Measurements from ENCODE around the gene UIMC1. TPM values are rescaled to one million over a fixed set of nuclear protein-coding genes. Genes with fewer than 3 reads are reported as not detected.

Gene UIMC1
- total RNA-seq, 1 experiment from 2014 or later, result 38.3 TPM

DNA sequence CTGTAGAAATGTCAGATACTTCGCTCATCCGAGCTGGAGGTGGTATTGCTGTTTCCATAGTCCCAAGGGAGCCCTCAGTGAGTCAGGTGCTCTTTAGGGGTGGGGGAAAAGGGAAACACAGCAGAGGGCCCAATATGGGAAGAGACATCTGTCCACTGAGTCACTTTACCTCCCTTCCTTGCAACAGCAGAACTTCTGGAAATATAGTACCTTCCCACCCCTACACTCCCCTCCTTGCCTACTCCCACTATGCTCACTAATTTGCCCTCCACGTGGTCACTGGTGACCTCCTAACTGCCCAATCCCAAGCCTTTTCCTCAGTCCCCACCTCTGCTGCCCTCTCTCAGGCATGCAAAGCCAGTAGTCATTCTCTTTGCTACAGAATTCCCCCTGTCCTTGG lies 109.3 kb downstream of the UIMC1 start:
- no peaks in the 10 kb centered on the region for H3K9me3 ChIP-seq (replicated peaks)
- no peak overlapping the region for H3K27ac ChIP-seq
- no peak for DNase-seq
- H3K4me1 ChIP-seq, result peaks cover 3% of the 10 kb centered on the region; the same call in 1 of the 2 replicates
- no peak overlapping the region for H3K4me3 ChIP-seq
- H3K27me3 ChIP-seq, result no peaks in the 10 kb centered on the region
- peaks cover 4% of the 10 kb centered on the region; the same call in 1 of the 2 replicates for H3K36me3 ChIP-seq

DNA sequence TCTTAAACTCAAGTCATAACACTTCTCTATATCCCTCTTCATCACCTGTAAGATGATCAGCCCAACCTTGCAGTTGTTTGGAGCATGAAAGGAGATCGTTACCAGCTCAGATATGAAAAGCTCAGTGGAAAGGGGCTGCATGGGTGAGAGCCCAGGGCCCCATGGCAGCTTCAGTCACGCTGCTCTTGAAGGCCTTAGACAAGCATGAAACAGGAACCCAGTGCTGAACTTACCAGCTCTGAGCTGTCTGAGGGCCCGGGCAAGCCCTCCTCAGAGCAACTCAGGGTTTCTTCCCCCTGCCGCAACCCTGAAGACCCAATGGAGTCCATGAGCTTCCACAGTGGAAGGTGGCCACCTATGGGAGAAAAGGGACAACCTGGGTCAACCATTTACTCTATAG lies 110.7 kb downstream of the UIMC1 start:
- Histone ChIP-seq H3K4me3 (no peak overlapping the region), H3K27me3 (no peaks in the 10 kb centered on the region), H3K9me3 (replicated peaks) (no peaks in the 10 kb centered on the region), H3K27ac (no peak overlapping the region), H3K4me1 (peaks cover 2% of the 10 kb centered on the region; the same call in 1 of the 2 replicates), H3K36me3 (0 out of 2 replicates have a peak, but pooled peaks cover 2% of the 10 kb centered on the region)
- DNase-seq, result no peak

DNA sequence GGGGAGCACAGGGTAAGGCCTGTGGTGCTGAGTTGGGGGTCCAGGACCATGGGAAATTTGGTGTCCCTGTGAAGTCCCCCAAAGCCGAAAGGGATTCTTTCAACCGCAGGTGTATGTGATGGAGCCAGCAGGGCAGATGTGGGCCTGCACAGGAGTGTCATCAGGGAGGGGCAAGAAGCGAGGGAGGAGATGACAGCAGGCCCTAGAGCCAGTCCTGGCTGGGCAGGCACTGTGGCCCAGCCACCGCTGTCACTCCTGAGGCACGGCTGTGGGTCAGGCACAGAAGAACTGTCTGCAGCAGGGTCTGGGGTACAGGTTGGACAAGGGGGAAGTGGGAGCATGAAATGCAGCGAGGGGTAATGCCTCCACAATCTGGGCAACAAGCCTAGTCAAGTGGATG lies 112.3 kb downstream of the UIMC1 start:
- H3K9me3 ChIP-seq (replicated peaks), result no peaks in the 10 kb centered on the region
- H3K4me3 ChIP-seq, result no peak overlapping the region
- no peak for DNase-seq
- H3K27ac ChIP-seq, result no peak overlapping the region
- no peaks in the 10 kb centered on the region for H3K27me3 ChIP-seq
- H3K36me3 ChIP-seq, result no peaks in the 10 kb centered on the region
- no peaks in the 10 kb centered on the region for H3K4me1 ChIP-seq

DNA sequence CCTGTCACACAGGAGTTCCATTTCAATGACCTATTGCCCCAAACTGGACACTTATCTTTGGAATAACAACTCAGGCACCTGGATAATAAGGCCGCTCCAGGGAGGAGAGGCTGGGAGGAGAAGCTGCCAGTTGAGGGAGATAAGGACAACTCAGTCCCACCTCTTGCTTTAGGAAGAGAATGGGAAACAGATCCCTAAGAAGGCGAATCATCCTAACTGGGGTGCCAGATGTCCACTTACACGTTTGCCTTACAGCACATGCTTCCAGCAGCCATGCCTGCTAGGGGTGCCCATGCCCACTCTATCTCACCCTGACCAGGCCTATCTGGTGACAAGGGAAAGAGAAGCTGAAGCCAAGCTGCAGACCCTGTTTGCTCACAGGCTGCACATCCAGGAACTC lies 113.9 kb downstream of the UIMC1 start:
- no peaks in the 10 kb centered on the region for H3K27me3 ChIP-seq
- no peaks in the 10 kb centered on the region for H3K4me1 ChIP-seq
- no peaks in the 10 kb centered on the region for H3K9me3 ChIP-seq (replicated peaks)
- H3K4me3 ChIP-seq, result no peak overlapping the region
- H3K36me3 ChIP-seq, result no peaks in the 10 kb centered on the region
- no peak overlapping the region for H3K27ac ChIP-seq
- DNase-seq, result no peak

DNA sequence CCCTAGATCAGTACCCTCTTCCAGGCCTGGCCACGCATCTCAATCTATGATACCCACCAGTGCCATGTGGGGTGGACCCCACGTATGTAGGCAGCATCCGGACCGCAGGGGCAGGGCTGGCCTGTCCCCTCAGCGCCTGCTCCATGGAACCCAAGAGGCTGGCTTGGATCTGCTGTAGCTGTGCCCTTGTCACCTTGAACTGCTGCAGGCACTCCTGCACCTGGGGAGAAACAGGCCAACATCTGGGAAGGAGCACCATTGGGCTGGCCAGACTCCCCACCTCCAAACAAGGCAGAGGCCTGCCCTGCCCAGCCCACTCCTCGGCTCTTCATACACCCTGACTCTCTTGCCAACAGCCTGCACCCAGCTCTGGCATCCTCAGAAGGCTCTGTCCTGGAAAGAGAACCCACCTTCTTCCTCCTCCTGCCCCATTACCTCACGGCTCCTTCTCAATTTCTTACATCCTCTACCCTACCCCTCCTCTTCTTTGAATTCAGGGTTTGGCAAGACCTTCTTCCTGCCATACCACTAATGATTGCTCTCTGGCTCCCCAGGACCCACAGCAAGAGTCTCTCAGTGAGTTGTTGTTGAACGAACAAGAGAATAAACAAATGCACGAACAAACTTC lies 115.1 kb downstream of the UIMC1 start:
- no peaks in the 10 kb centered on the region for H3K27me3 ChIP-seq
- no peak overlapping the region for H3K4me3 ChIP-seq
- no peak for DNase-seq

DNA sequence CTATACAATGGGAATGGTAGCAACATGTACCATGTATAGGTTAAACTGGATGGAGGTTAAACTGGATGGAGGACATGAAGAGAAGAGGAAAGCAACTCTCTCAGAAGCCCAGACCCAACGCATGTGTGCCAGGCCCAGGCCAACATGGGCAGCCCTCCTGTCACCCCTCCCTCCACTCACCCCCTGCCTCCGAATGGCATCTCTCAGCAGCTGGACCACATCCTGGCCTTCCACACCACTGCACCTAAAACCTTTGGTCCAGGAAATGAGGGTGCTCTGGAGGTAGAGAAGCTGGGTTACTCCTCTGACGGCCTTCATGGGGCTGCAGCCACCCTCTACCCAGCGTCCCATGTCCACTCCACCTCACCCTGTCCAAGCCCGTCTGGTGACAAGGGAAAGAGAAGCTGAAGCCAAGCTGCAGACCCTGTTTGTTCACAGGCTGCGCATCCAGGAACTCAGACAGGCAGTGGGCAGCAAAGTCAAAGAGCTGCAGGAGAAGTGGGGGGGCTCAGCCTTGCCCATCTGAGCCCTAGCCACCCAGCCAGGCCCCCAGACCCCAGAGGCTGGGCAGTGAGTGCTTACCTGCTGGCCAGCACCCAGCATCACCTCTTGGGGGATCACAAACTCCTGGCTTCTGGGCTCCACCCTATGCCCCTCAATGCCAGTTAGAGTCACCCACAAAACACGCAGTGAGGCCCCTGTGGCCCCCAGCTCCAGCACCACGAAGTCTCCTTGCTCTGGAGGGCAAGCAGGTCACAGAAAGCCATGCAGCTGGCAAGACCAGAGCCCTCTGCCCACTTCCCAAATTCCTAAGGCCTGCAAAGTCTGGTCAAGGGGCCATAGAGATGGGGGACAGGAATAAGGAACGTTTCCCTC lies 115.9 kb downstream of the UIMC1 start:
- no peak for DNase-seq
- Histone ChIP-seq H3K4me1 (no peaks in the 10 kb centered on the region), H3K9me3 (replicated peaks) (no peaks in the 10 kb centered on the region), H3K4me3 (no peak overlapping the region), H3K27me3 (peaks cover 3% of the 10 kb centered on the region; the same call in 1 of the 2 replicates), H3K27ac (no peak overlapping the region), H3K36me3 (no peaks in the 10 kb centered on the region)

More for the DNA sequence above, 115.1 kb downstream of the UIMC1 start:
- Histone ChIP-seq H3K27ac (no peak overlapping the region), H3K9me3 (replicated peaks) (no peaks in the 10 kb centered on the region), H3K4me1 (no peaks in the 10 kb centered on the region), H3K36me3 (no peaks in the 10 kb centered on the region)

DNA sequence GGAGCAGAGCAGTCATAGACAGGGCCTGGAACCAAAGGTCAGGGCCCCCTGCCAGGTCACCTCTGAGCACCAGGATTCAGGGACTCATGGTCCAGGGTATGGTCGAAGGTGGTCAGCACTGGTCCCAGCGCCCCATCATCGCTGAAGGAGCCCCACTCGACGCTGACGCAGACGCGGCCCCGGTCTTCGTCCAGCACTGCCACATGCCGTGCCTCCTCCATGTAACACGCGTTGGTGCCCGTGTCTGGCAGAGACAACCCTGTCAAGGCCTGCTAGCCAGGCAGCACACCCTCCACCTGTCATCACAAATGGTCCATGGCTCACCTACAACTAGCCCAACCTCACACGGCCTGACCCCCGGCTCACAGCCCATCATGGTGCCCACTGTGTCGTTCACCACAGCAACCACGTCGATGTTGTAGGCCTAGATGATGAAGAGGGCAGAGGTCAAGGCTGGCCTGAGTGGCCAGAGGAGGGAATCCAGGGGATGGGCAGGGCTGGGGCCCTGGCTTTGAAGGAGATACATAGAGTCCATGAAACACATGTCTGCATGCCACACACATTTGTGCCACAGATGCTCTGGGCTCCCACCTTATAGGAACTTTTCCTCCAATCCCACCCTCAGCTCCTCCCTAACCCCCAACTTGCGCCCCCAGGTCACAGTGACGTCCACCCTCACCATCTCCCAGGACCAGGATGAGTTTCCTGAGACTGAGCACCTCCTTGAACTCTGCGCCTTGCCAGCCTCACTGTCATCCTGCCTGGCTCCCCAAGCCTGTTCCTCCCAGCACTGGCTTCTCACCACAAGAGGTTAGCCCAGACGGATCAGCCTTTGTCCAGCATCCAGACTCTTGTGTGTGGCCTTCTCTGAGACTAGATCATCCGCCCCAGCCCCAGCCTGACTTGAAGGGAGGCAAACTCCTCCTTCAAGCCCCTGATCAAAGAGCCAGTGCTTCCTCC lies 117.0 kb downstream of the UIMC1 start:
- DNase-seq, result no peak
- H3K36me3 ChIP-seq, result no peaks in the 10 kb centered on the region
- H3K9me3 ChIP-seq (replicated peaks), result no peaks in the 10 kb centered on the region
- no peaks in the 10 kb centered on the region for H3K4me1 ChIP-seq
- peaks cover 3% of the 10 kb centered on the region; the same call in 1 of the 2 replicates for H3K27me3 ChIP-seq
- no peak overlapping the region for H3K4me3 ChIP-seq
- H3K27ac ChIP-seq, result no peak overlapping the region

DNA sequence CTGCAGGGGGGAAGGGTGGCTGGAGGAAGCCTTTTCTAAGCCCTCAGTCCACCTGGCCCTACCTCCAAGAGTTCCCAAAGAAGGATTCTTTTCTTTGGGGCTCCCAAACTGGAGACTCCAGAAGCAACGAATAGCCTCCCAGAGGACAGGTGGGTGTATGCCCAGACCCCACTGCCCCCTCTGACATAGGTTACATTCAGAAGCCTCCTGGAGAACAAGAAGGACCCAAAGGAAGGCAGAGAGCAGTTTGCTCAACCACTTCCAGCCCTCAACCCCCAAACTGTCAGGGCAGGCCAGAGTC lies 117.8 kb downstream of the UIMC1 start:
- no peaks in the 10 kb centered on the region for H3K4me1 ChIP-seq
- no peak for DNase-seq
- no peak overlapping the region for H3K4me3 ChIP-seq
- H3K9me3 ChIP-seq (replicated peaks), result no peaks in the 10 kb centered on the region
- no peaks in the 10 kb centered on the region for H3K36me3 ChIP-seq
- H3K27me3 ChIP-seq, result peaks cover 3% of the 10 kb centered on the region; the same call in 1 of the 2 replicates
- H3K27ac ChIP-seq, result no peak overlapping the region

DNA sequence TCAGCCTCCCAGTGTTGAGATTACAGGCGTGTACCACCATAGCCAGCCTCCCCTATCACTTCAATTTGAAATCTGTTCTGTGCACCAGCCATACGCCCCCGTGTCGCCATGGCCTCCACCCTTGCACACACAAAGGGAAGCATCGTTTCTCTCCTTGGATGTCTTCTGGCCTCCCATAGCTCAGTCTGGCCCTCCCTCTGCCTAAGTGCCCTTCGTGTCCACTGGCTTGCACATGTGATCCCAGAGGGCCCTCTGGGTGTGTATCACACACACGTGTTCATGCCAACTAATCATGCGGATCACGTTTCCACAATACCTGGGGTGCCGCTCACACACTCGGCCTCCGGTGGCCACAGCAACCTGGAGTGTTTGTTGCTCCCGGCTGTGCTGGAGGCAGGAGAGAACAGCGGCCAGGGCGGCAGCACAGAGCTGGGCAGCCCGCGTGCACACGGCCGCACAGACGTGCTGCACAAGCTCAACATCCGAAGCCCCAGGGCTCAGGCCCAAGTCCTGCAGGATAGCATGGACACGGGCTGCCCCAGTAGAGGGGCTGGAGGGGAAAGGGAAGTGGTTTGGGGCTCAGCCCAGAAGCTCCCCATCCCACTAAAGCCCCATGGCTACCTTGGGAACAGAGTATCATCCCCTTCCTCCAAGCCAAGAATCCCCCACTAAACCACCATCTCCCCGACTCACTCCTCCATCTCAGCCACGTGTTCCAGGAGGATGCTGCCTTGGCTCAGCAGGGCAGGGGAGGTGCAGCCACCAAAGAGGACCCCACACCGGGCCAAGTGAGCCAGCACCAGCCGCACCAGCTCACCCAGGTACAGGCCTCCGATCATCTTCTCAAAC lies 118.3 kb downstream of the UIMC1 start:
- no peak overlapping the region for H3K27ac ChIP-seq
- H3K27me3 ChIP-seq, result peaks cover 3% of the 10 kb centered on the region; the same call in 1 of the 2 replicates
- DNase-seq, result no peak

DNA sequence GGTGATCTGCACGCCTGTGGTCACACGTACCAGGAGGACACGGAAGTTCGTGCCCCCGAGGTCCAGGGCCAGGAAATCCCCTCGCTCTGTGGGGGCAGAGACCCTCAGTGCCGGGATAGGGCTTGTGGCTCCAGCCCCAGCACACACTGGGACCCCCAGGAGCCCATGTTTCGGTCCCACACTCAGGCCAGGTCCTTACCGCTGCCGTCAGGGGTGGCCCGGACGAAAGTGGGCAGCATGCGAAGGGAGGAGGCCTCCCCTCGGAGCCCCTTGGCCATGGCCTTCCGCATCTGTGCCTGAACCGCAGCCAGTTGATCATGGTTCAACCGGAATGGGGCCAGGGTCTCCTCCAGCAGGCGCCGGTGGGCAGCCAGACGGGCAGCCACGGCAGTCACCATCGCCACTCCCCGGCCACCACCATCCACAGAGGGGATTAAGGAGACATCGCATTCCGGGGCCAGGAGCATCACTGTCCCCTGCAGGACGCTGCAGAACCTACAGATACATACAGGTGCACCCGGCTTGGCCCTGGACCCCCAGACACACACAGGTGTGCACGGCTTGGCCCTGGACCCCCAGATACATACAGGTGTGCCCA lies 119.2 kb downstream of the UIMC1 start:
- H3K4me3 ChIP-seq, result no peak overlapping the region
- no peaks in the 10 kb centered on the region for H3K36me3 ChIP-seq
- no peaks in the 10 kb centered on the region for H3K9me3 ChIP-seq (replicated peaks)
- no peaks in the 10 kb centered on the region for H3K4me1 ChIP-seq
- H3K27ac ChIP-seq, result no peak overlapping the region
- peaks cover 3% of the 10 kb centered on the region; the same call in 1 of the 2 replicates for H3K27me3 ChIP-seq
- DNase-seq, result no peak

More for the DNA sequence above, 118.3 kb downstream of the UIMC1 start:
- no peaks in the 10 kb centered on the region for H3K36me3 ChIP-seq
- no peaks in the 10 kb centered on the region for H3K4me1 ChIP-seq
- no peak overlapping the region for H3K4me3 ChIP-seq
- H3K9me3 ChIP-seq (replicated peaks), result no peaks in the 10 kb centered on the region

DNA sequence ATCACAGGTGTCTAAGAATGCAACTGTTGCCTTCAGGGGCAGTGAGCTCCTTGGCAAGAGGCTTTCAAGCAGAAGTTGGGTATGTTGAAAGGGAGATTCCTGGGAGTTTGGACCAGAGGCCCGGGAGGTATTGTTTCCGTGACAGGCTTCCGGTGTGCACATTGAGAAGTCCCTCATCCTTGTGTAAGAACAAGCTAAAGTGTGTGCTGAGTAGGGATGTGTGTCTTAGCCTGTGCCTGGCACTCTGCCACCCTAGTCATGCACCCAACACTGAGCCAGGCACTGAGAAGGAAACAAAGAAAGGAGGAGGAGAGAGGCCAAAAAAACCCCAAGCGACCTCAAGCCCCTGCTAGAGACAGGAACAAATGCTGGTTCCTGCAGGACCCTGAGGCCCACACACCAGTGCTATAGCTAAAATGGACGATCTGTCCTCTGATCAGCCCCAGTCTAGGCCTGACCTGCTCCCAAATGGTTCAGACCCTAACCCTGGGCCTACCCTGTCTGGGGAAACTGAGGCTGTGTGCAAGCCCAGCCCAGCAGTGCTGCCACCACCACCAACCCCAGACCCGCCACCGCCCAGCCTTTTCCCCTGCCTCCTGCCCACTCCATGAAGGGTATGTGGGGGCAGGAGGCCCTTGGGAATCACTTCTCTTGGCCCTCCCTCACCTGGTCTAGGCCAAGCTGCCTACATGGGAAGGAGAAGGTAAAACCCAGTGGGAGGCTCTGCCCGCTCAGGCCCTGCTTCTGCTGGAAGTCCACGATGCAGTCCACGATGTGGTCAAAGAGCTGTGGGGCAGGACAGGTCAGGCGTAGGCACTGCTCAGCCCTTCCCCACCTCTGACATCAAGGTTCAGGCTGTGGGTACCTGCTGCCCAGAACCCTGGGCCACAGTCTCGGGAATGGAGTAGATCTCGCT lies 120.0 kb downstream of the UIMC1 start:
- DNase-seq, result no peak
- peaks cover 3% of the 10 kb centered on the region; the same call in 1 of the 2 replicates for H3K27me3 ChIP-seq
- no peak overlapping the region for H3K4me3 ChIP-seq
- no peaks in the 10 kb centered on the region for H3K36me3 ChIP-seq
- no peaks in the 10 kb centered on the region for H3K9me3 ChIP-seq (replicated peaks)
- H3K4me1 ChIP-seq, result no peaks in the 10 kb centered on the region
- no peak overlapping the region for H3K27ac ChIP-seq

DNA sequence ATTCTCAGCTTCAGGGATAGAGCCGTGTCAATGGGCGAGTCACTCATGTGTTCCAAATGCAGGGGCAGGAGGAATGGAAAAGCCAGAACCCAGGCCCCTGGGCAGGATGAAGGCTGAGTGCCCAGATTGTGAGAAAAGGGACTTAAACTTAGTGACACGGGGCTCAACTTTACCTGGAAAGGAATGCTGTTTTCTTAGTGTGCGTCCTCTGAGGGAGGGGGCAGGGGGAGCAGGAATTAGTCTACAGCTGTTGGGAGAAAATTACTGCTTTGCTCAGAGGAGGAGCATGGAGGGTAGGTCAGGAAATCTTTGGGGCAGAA lies 122.0 kb downstream of the UIMC1 start:
- Histone ChIP-seq H3K27me3 (peaks cover 3% of the 10 kb centered on the region; the same call in 1 of the 2 replicates), H3K36me3 (no peaks in the 10 kb centered on the region), H3K4me3 (no peak overlapping the region), H3K9me3 (replicated peaks) (no peaks in the 10 kb centered on the region), H3K27ac (no peak overlapping the region), H3K4me1 (no peaks in the 10 kb centered on the region)
- no peak for DNase-seq

All from SJCRH30 (cell line).